Ectodermal cell (in vitro differentiated cells): ENCODE results near the gene IFNAR1. TPM values are rescaled to one million over a fixed set of nuclear protein-coding genes. Genes with fewer than 3 reads are reported as not detected.

Experiments
- H3K27ac ChIP-seq: 2 replicates; pipeline ENCODE4 v1.7.0; 2013; ENCODE audit warnings: mild to moderate bottlenecking, low read depth, low read length; ENCODE audit not compliant: insufficient read depth, poor library complexity, severe bottlenecking
- H3K27me3 ChIP-seq: 2 replicates; pipeline ENCODE4 v1.7.0; 2013; ENCODE audit warnings: mild to moderate bottlenecking, low read length; ENCODE audit not compliant: insufficient read depth, control insufficient read depth, poor library complexity, severe bottlenecking
- H3K36me3 ChIP-seq: one replicate; pipeline ENCODE4 v1.7.0; 2013; ENCODE audit warnings: low read length; ENCODE audit not compliant: control insufficient read depth, insufficient read depth
- H3K4me1 ChIP-seq: one replicate; pipeline ENCODE4 v1.7.0; 2013; ENCODE audit warnings: low read length; ENCODE audit not compliant: control insufficient read depth, insufficient read depth
- H3K4me3 ChIP-seq: 2 replicates; pipeline ENCODE4 v1.7.0; 2013; ENCODE audit warnings: low read depth, low read length, control low read depth; ENCODE audit not compliant: insufficient read depth
- H3K9me3 ChIP-seq: 2 replicates; pipeline ENCODE4 v1.7.0; 2013; ENCODE audit warnings: mild to moderate bottlenecking, low read length, moderate library complexity; ENCODE audit not compliant: control insufficient read depth
- WGBS, 2 experiments: methylation state at CpG; one replicate each; pipeline ENCODE4 v1.1.7; 2013; ENCODE audit warnings: missing lambda C conversion rate in 2 of 2; 5-methylcytosine and 5-hydroxymethylcytosine counted together
- polyA plus RNA-seq, 4 experiments: library from polyadenylated mRNA; stranded (reverse); fragments of 50-300 nt; gene quantifications; one replicate each; pipeline ENCODE4 v1.2.3, GENCODE V29; 2013

IFNAR1 gene
- polyA plus RNA-seq (2013, experiment 1 of 4), result 14.5 TPM
- 12.4 TPM for polyA plus RNA-seq (2013, experiment 2 of 4)
- 8.9 TPM for polyA plus RNA-seq (2013, experiment 3 of 4)
- 11.6 TPM for polyA plus RNA-seq (2013, experiment 4 of 4)

DNA sequence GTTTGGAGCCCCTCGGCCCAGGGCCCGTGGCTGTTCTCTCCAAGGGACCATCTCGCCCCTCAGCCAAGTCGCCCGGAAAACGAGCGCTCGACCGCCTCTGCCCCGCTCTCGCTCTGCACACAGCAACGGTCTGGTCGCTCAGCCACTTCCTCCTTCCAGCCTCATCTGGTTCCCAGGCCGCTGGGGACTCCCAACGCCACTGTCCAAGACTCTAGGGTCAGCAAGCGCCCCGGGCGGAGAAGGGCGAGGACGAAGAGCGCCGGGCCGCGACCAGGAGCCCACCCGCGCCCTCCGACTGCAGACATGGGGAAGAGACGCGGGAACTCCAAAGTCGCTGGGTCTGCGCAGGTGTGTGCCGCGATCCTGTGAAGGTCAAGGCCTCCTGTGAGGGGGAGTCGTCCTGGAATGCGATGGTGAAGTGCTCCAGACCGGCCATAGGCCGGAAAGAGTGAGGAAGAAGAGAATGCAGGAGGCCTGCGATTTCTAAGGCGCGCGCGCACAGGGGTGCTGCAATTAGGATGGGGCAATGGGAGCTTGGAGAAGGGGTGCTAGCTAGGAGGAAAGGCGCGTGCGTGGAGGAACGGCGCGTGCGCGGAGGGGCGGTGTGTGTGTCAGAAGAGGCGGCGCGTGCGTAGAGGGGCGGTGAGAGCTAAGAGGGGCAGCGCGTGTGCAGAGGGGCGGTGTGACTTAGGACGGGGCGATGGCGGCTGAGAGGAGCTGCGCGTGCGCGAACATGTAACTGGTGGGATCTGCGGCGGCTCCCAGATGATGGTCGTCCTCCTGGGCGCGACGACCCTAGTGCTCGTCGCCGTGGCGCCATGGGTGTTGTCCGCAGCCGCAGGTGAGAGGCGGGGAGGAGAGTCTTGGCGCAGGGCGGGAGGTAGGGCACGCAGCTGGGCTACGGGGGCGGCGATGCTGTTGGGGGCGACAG, at the start of gene IFNAR1:
Gene IFNAR1, plus strand, starts transcription at position 680 of the 931 bp plus-strand sequence. Its CDS starts 86 bp downstream, at position 766.
- WGBS, 2 experiments, result 0 to 1% methylated on average over 86 of the region's 86 CpGs
- H3K27ac ChIP-seq, result peak within 1 kb of the TSS; percentile 37

DNA sequence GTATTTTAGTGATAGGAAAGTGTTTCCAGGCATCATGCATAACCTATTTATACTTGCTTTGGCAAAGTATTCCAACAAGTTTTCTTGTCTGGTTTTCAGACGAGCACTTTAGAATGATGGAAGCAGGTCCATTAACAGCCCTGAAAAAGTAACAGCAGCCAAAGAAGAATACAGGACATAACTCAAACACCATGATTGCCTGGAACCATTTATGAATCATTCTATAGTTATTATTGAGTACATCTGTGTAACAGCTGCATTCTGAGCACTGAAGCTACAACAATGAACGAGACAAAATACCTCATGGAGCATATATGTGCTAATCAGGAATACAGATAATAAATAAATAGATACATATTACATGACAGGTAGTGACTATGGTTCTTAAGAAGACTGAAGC, 46.0 kb upstream of the IFNAR1 start:
- no peaks in the 10 kb centered on the region for H3K9me3 ChIP-seq
- peaks cover 4% of the 10 kb centered on the region for H3K36me3 ChIP-seq
- H3K4me1 ChIP-seq, result no peaks in the 10 kb centered on the region
- no peak overlapping the region for H3K27ac ChIP-seq
- no peak overlapping the region for H3K4me3 ChIP-seq
- no peaks in the 10 kb centered on the region for H3K27me3 ChIP-seq
- WGBS, 2 experiments, result 87 to 95% methylated on average over 1 to 2 of the region's 2 CpGs

More for the DNA sequence above, at the start of gene IFNAR1:
- H3K4me3 ChIP-seq, result peak within 1 kb of the TSS; percentile 86
- H3K27me3 ChIP-seq, result no peaks in the 10 kb centered on the region
- no peaks in the 10 kb centered on the region for H3K4me1 ChIP-seq
- no peaks in the 10 kb centered on the region for H3K36me3 ChIP-seq
- H3K9me3 ChIP-seq, result no peaks in the 10 kb centered on the region

- Histone ChIP-seq H3K36me3 (peaks cover 4% of the 10 kb centered on the region), H3K27ac (no peak overlapping the region), H3K4me1 (no peaks in the 10 kb centered on the region), H3K9me3 (no peaks in the 10 kb centered on the region), H3K27me3 (no peaks in the 10 kb centered on the region), H3K4me3 (no peak overlapping the region)
- 94 to 97% methylated on average over 3 of the region's 3 CpGs for WGBS, 2 experiments
These were observed 45.4 kb upstream of the IFNAR1 start for GRCh38 chr21:33279330-33279820.

- no peaks in the 10 kb centered on the region for H3K4me1 ChIP-seq
- peaks cover 4% of the 10 kb centered on the region for H3K36me3 ChIP-seq
- H3K27ac ChIP-seq, result no peak overlapping the region
- no peaks in the 10 kb centered on the region for H3K27me3 ChIP-seq
- no peak overlapping the region for H3K4me3 ChIP-seq
- WGBS, 2 experiments, result 93 to 96% methylated on average over 6 of the region's 6 CpGs
- no peaks in the 10 kb centered on the region for H3K9me3 ChIP-seq
These were observed 43.6 kb upstream of the IFNAR1 start for GRCh38 chr21:33281096-33281652.

GRCh38 chr21:33283203-33283602, 41.6 kb upstream of the IFNAR1 start:
- 92 to 95% methylated on average over 5 of the region's 5 CpGs for WGBS, 2 experiments
- H3K4me1 ChIP-seq, result no peaks in the 10 kb centered on the region
- no peak overlapping the region for H3K4me3 ChIP-seq
- H3K9me3 ChIP-seq, result no peaks in the 10 kb centered on the region
- peaks cover 4% of the 10 kb centered on the region for H3K36me3 ChIP-seq
- no peaks in the 10 kb centered on the region for H3K27me3 ChIP-seq
- no peak overlapping the region for H3K27ac ChIP-seq

DNA sequence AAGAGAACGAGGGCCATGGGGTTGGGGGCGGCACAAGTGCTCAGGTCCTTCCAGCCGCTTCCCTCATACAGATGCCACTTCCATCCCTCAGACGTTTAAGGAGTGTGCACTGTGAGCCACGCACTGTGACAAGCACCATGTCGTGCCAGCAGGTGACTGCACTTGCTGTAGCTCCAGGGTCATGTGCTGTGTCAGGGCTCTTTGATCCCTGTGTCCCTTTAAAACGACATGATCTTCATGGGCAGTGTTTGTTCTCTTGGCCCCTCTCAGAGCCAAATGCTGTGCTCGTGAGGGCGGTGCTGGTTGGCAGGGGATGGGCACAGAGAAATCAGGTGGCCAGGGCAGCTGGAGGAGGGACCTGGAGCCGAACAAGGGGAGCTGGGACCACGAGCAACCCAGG, 38.7 kb upstream of the IFNAR1 start:
- no peak overlapping the region for H3K27ac ChIP-seq
- 90 to 92% methylated on average over 11 of the region's 11 CpGs for WGBS, 2 experiments
- H3K27me3 ChIP-seq, result no peaks in the 10 kb centered on the region
- H3K4me3 ChIP-seq, result no peak overlapping the region
- no peaks in the 10 kb centered on the region for H3K9me3 ChIP-seq
- no peaks in the 10 kb centered on the region for H3K4me1 ChIP-seq
- H3K36me3 ChIP-seq, result no peaks in the 10 kb centered on the region

GRCh38 chr21:33286600-33287456, 37.9 kb upstream of the IFNAR1 start:
- no peak overlapping the region for H3K4me3 ChIP-seq
- no peak overlapping the region for H3K27ac ChIP-seq
- H3K9me3 ChIP-seq, result no peaks in the 10 kb centered on the region
- H3K36me3 ChIP-seq, result no peaks in the 10 kb centered on the region
- no peaks in the 10 kb centered on the region for H3K4me1 ChIP-seq
- no peaks in the 10 kb centered on the region for H3K27me3 ChIP-seq
- 89 to 92% methylated on average over 15 of the region's 15 CpGs for WGBS, 2 experiments

GRCh38 chr21:33289199-33289819, 35.5 kb upstream of the IFNAR1 start:
- no peak overlapping the region for H3K4me3 ChIP-seq
- no peaks in the 10 kb centered on the region for H3K27me3 ChIP-seq
- H3K9me3 ChIP-seq, result no peaks in the 10 kb centered on the region
- no peaks in the 10 kb centered on the region for H3K36me3 ChIP-seq
- no peak overlapping the region for H3K27ac ChIP-seq
- WGBS, 2 experiments, result 79 to 81% methylated on average over 11 of the region's 11 CpGs
- H3K4me1 ChIP-seq, result no peaks in the 10 kb centered on the region

DNA sequence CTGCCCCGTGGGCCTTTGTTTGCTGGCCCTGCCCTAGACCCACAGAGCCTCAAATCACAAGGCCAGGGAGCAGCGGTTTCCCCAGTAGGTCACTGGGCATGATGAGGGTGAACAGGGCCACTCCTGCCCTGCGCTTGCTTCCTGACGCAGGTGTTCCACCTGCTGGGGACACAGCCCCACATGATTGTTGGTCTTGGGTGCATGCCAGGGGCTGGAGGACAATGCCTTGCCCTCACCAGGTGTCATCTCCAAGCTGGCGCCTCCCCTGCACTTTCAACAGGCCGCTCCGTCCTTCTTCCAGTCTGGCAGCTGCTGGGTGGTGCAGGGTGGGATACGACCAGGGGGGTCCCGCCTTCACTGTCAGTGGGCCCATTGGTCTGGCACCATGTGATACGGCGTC, 34.3 kb upstream of the IFNAR1 start:
- Histone ChIP-seq H3K9me3 (no peaks in the 10 kb centered on the region), H3K27me3 (no peaks in the 10 kb centered on the region), H3K27ac (no peak overlapping the region), H3K4me3 (no peak overlapping the region), H3K36me3 (no peaks in the 10 kb centered on the region), H3K4me1 (no peaks in the 10 kb centered on the region)
- 94% methylated on average over 11 of the region's 11 CpGs for WGBS, 2 experiments
